Measurements from ENCODE around the gene PACRG. TPM values are rescaled to one million over a fixed set of nuclear protein-coding genes. Genes with fewer than 3 reads are reported as not detected.

PACRG gene
- total RNA-seq, 5 donors from 2014 or later (not counting 1 experiment from before 2014, with no cell fraction given) = 0.20 to 3.0 (median 1.2) TPM; not detected in 1

- no peaks in the 10 kb centered on the region for H3K36me3 Mint-ChIP-seq
- H3K4me1 ChIP-seq (ENCODE audit: control insufficient read depth in 1 of 2, extremely low read depth in 1 of 2, insufficient read depth in 2 of 2, low read length in 2 of 2) = no peaks in the 10 kb centered on the region
- DNase-seq (no peak), ATAC-seq (replicated peaks in 1 of 4) (no peak)
- no peak overlapping the region for H3K27ac Mint-ChIP-seq
- POLR2A ChIA-PET = no interaction called here
- no peak overlapping the region for H3K27ac ChIP-seq (ENCODE audit: low read length)
- CTCF ChIA-PET = interaction anchor here in 1 of 2 donors (0.6 kb wide), 1 partner anchor 132 kb away, joined by 3 read pairs; no protein-coding TSS in a partner anchor
- no peaks in the 10 kb centered on the region for H3K27me3 ChIP-seq (replicated peaks in 1 of 2; ENCODE audit: control insufficient read depth in 2 of 2, extremely low read depth in 1 of 2, insufficient read depth in 2 of 2, low read length in 1 of 2)
- no CpG with 5 or more reads among the region's 1 CpG for WGBS (ENCODE audit: insufficient coverage)
- no peaks in the 10 kb centered on the region for H3K4me1 Mint-ChIP-seq
- peaks cover 0 to 4% (median 0%) of the 10 kb centered on the region in 3 donors for H3K9me3 Mint-ChIP-seq
- H3K4me3 ChIP-seq (ENCODE audit: control insufficient read depth in 1 of 2, extremely low read depth in 1 of 2, low read length in 1 of 2) = no peak overlapping the region
- H3K4me3 Mint-ChIP-seq = no peak overlapping the region
- peaks cover 7 to 8% of the 10 kb centered on the region in 2 donors for H3K27me3 Mint-ChIP-seq
- H3K9me3 ChIP-seq = no peaks in the 10 kb centered on the region
- H3K36me3 ChIP-seq (ENCODE audit: control insufficient read depth in 2 of 2, extremely low read depth in 1 of 2, insufficient read depth in 1 of 2, low read length in 1 of 2) = no peaks in the 10 kb centered on the region
Observed at GRCh38 chr6:163228041-163228440, 500.3 kb downstream of the PACRG start.

DNA sequence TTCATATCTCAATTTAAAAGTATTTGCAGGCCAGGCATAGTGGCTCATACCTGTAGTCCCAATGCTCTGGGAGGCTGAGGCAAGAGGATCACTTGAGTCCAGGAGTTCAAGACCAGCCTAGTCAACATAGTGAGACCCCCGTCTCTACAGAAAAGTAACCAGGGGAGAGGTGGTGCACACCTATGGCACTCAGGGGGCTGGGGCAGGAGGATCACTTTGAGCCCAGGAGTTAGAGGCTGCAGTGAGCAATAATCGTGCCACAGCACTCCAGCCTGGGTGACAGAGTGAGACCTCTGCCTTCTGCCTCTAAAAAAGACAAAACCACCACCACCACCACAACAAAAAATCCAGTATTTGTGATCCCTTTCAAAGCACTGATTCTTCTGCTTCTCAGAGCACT lies 501.3 kb downstream of the PACRG start:
- WGBS (ENCODE audit: insufficient coverage) = 80% methylated on average over 1 of the region's 2 CpGs
- Mint-ChIP-seq H3K4me1 (no peaks in the 10 kb centered on the region), H3K9me3 (peaks cover 0 to 4% (median 0%) of the 10 kb centered on the region in 3 donors), H3K36me3 (no peaks in the 10 kb centered on the region), H3K4me3 (no peak overlapping the region), H3K27me3 (peaks cover 7 to 8% of the 10 kb centered on the region in 2 donors), H3K27ac (no peak overlapping the region)
- Histone ChIP-seq H3K27me3 (replicated peaks in 1 of 2; ENCODE audit: control insufficient read depth in 2 of 2, extremely low read depth in 1 of 2, insufficient read depth in 2 of 2, low read length in 1 of 2) (no peaks in the 10 kb centered on the region), H3K4me1 (ENCODE audit: control insufficient read depth in 1 of 2, extremely low read depth in 1 of 2, insufficient read depth in 2 of 2, low read length in 2 of 2) (no peaks in the 10 kb centered on the region), H3K4me3 (ENCODE audit: control insufficient read depth in 1 of 2, extremely low read depth in 1 of 2, low read length in 1 of 2) (no peak overlapping the region), H3K27ac (ENCODE audit: low read length) (no peak overlapping the region), H3K36me3 (ENCODE audit: control insufficient read depth in 2 of 2, extremely low read depth in 1 of 2, insufficient read depth in 1 of 2, low read length in 1 of 2) (no peaks in the 10 kb centered on the region), H3K9me3 (no peaks in the 10 kb centered on the region)
- ChIA-PET POLR2A (no interaction called here), CTCF (no interaction called here)
- ATAC-seq (replicated peaks in 1 of 4) = no peak
- no peak for DNase-seq

DNA sequence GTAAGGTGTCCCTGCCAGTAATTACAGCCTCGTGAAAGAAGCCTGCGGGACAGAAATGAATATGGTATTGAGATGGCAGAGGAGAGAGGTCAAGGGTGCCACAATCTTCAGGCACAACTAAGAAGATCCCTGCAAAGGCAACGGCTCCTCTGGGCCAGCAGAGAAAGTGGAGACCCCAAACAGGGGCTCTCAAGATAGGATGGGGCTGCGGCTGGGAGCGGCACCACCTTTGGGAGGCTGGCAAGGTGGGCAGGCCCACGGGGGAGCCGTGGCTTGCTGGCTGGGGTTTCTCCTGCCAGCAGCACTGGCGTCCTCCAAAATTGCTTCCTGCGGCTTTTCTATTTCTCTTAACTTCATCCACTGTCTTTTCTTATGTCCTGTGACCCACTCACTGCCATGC lies 503.1 kb downstream of the PACRG start:
- Histone ChIP-seq H3K4me3 (ENCODE audit: control insufficient read depth in 1 of 2, extremely low read depth in 1 of 2, low read length in 1 of 2) (no peak overlapping the region), H3K9me3 (no peaks in the 10 kb centered on the region), H3K27ac (ENCODE audit: low read length) (no peak overlapping the region), H3K27me3 (replicated peaks in 1 of 2; ENCODE audit: control insufficient read depth in 2 of 2, extremely low read depth in 1 of 2, insufficient read depth in 2 of 2, low read length in 1 of 2) (no peaks in the 10 kb centered on the region), H3K4me1 (ENCODE audit: control insufficient read depth in 1 of 2, extremely low read depth in 1 of 2, insufficient read depth in 2 of 2, low read length in 2 of 2) (no peaks in the 10 kb centered on the region), H3K36me3 (ENCODE audit: control insufficient read depth in 2 of 2, extremely low read depth in 1 of 2, insufficient read depth in 1 of 2, low read length in 1 of 2) (no peaks in the 10 kb centered on the region)
- POLR2A ChIA-PET = no interaction called here
- no peaks in the 10 kb centered on the region for H3K4me1 Mint-ChIP-seq
- no peak overlapping the region for H3K27ac Mint-ChIP-seq
- peaks cover 0 to 4% (median 0%) of the 10 kb centered on the region in 3 donors for H3K9me3 Mint-ChIP-seq
- no peak overlapping the region for H3K4me3 Mint-ChIP-seq
- CTCF ChIA-PET = no interaction called here
- no peak for ATAC-seq (replicated peaks in 1 of 4)
- no peak for DNase-seq
- no peaks in the 10 kb centered on the region for H3K36me3 Mint-ChIP-seq
- 87% methylated on average over 6 of the region's 9 CpGs for whole genome bisulfite sequencing (ENCODE audit: insufficient coverage)
- H3K27me3 Mint-ChIP-seq = peaks cover 8 to 9% of the 10 kb centered on the region in 2 donors

DNA sequence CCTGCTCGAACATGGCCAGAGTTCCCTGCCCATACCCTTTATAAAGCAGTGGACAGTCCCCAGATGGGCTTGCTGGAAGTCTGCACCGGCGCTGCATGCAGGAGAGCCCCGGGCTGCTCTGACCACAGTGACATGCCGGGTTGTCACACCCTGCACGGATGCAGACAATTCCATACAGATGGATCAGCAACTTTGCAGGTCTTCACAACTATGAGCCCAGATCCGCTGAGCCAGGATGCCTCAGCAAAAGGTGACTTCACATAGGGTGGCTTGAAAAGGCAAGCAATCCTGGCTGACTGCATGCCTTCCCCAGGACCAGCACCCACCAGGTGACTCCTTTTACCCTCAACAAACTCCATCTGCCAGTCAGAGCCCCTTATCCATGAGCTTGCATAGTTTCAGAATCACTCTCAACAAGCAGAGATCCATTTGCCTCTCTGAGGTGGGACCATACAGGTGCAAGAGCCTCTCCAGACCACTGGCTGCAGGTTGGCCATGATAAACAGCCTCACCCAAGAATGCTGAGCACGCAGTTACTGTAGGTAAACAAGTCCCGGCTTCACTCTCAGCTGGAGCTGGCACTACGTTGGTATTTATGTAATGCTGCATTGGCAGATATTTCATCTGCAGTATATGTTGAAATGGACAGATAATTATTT lies 503.7 kb downstream of the PACRG start:
- H3K4me3 Mint-ChIP-seq = no peak overlapping the region
- CTCF ChIA-PET = no interaction called here
- Histone ChIP-seq H3K4me3 (ENCODE audit: control insufficient read depth in 1 of 2, extremely low read depth in 1 of 2, low read length in 1 of 2) (no peak overlapping the region), H3K4me1 (ENCODE audit: control insufficient read depth in 1 of 2, extremely low read depth in 1 of 2, insufficient read depth in 2 of 2, low read length in 2 of 2) (no peaks in the 10 kb centered on the region), H3K27me3 (replicated peaks in 1 of 2; ENCODE audit: control insufficient read depth in 2 of 2, extremely low read depth in 1 of 2, insufficient read depth in 2 of 2, low read length in 1 of 2) (no peaks in the 10 kb centered on the region), H3K9me3 (no peaks in the 10 kb centered on the region), H3K27ac (ENCODE audit: low read length) (no peak overlapping the region), H3K36me3 (ENCODE audit: control insufficient read depth in 2 of 2, extremely low read depth in 1 of 2, insufficient read depth in 1 of 2, low read length in 1 of 2) (no peaks in the 10 kb centered on the region)
- H3K27ac Mint-ChIP-seq = no peak overlapping the region
- 76% methylated on average over 8 of the region's 10 CpGs for WGBS (ENCODE audit: insufficient coverage)
- no peaks in the 10 kb centered on the region for H3K36me3 Mint-ChIP-seq
- H3K27me3 Mint-ChIP-seq = peaks cover 8 to 9% of the 10 kb centered on the region in 2 donors
- POLR2A ChIA-PET = no interaction called here
- DNase-seq (no peak), ATAC-seq (replicated peaks in 1 of 4) (no peak)
- H3K4me1 Mint-ChIP-seq = no peaks in the 10 kb centered on the region
- no peaks in the 10 kb centered on the region for H3K9me3 Mint-ChIP-seq

GRCh38 chr6:163232015-163232523 lies 504.3 kb downstream of the PACRG start:
- CTCF ChIA-PET = no interaction called here
- no peak overlapping the region for H3K4me3 Mint-ChIP-seq
- ATAC-seq (replicated peaks in 1 of 4) (no peak), DNase-seq (no peak)
- POLR2A ChIA-PET = no interaction called here
- no peak overlapping the region for H3K27ac Mint-ChIP-seq
- Histone ChIP-seq H3K27me3 (replicated peaks in 1 of 2; ENCODE audit: control insufficient read depth in 2 of 2, extremely low read depth in 1 of 2, insufficient read depth in 2 of 2, low read length in 1 of 2) (no peaks in the 10 kb centered on the region), H3K4me1 (ENCODE audit: control insufficient read depth in 1 of 2, extremely low read depth in 1 of 2, insufficient read depth in 2 of 2, low read length in 2 of 2) (no peaks in the 10 kb centered on the region), H3K27ac (ENCODE audit: low read length) (no peak overlapping the region), H3K9me3 (no peaks in the 10 kb centered on the region), H3K36me3 (ENCODE audit: control insufficient read depth in 2 of 2, extremely low read depth in 1 of 2, insufficient read depth in 1 of 2, low read length in 1 of 2) (no peaks in the 10 kb centered on the region), H3K4me3 (ENCODE audit: control insufficient read depth in 1 of 2, extremely low read depth in 1 of 2, low read length in 1 of 2) (no peak overlapping the region)
- no peaks in the 10 kb centered on the region for H3K36me3 Mint-ChIP-seq
- peaks cover 8 to 9% of the 10 kb centered on the region in 2 donors for H3K27me3 Mint-ChIP-seq
- no peaks in the 10 kb centered on the region for H3K4me1 Mint-ChIP-seq
- 72% methylated on average over 3 of the region's 7 CpGs for WGBS (ENCODE audit: insufficient coverage)
- no peaks in the 10 kb centered on the region for H3K9me3 Mint-ChIP-seq

GRCh38 chr6:163232649-163233048 lies 504.9 kb downstream of the PACRG start:
- Histone ChIP-seq H3K9me3 (no peaks in the 10 kb centered on the region), H3K4me1 (ENCODE audit: control insufficient read depth in 1 of 2, extremely low read depth in 1 of 2, insufficient read depth in 2 of 2, low read length in 2 of 2) (no peaks in the 10 kb centered on the region), H3K4me3 (ENCODE audit: control insufficient read depth in 1 of 2, extremely low read depth in 1 of 2, low read length in 1 of 2) (no peak overlapping the region), H3K36me3 (ENCODE audit: control insufficient read depth in 2 of 2, extremely low read depth in 1 of 2, insufficient read depth in 1 of 2, low read length in 1 of 2) (no peaks in the 10 kb centered on the region), H3K27me3 (replicated peaks in 1 of 2; ENCODE audit: control insufficient read depth in 2 of 2, extremely low read depth in 1 of 2, insufficient read depth in 2 of 2, low read length in 1 of 2) (no peaks in the 10 kb centered on the region), H3K27ac (ENCODE audit: low read length) (no peak overlapping the region)
- POLR2A ChIA-PET = no interaction called here
- Mint-ChIP-seq H3K4me3 (no peak overlapping the region), H3K9me3 (no peaks in the 10 kb centered on the region), H3K27ac (no peak overlapping the region), H3K27me3 (peaks cover 8 to 9% of the 10 kb centered on the region in 2 donors), H3K4me1 (no peaks in the 10 kb centered on the region), H3K36me3 (no peaks in the 10 kb centered on the region)
- ATAC-seq (replicated peaks in 1 of 4) = no peak
- WGBS (ENCODE audit: insufficient coverage) = 86% methylated on average over 5 of the region's 6 CpGs
- DNase-seq = no peak
- CTCF ChIA-PET = no interaction called here
